Liver (tissue), 3 donors: ENCODE measurements around the gene MTIF3.
A peak's percentile ranks its signal among the peaks of the same experiment; 100 is the strongest.

Experiments used
- CTCF ChIP-seq: fragments of 150-350 bp; IDR thresholded peaks from 2 replicates; pipeline ENCODE4 v1.5.1; 2017; ENCODE audit warnings: improper control_type of control experiment, low read depth, low read length; ENCODE audit not compliant: missing input control
- GABPA ChIP-seq, 2 donors: IDR thresholded peaks in 1 of 2; conservative IDR thresholded peaks in 1 of 2; 2 replicates each; pipeline ENCODE4 v1.6.1; 2016; ENCODE audit warnings: antibody characterized with exemption in 2 of 2, mild to moderate bottlenecking in 1 of 2, moderate library complexity in 1 of 2
- MAX ChIP-seq: IDR thresholded peaks from 2 replicates; pipeline ENCODE4 v1.6.1; 2016; ENCODE audit warnings: antibody characterized with exemption
- RAD21 ChIP-seq, 2 donors: IDR thresholded peaks; 2 replicates each; pipeline ENCODE4 v1.6.1; 2016; ENCODE audit warnings: antibody characterized with exemption in 2 of 2, mild to moderate bottlenecking in 2 of 2
- RXRA ChIP-seq, 2 donors: IDR thresholded peaks; 2 replicates each; pipeline ENCODE4 v1.6.1; 2017 to 2018; ENCODE audit warnings: antibody characterized with exemption in 2 of 2, mild to moderate bottlenecking in 1 of 2
- SP1 ChIP-seq: IDR thresholded peaks from 2 replicates; pipeline ENCODE4 v1.6.1; 2018; ENCODE audit warnings: antibody characterized with exemption, mild to moderate bottlenecking
- donor health status: healthy.
- donor health status: healthy.

GRCh38 chr13:27427641-27428040 is 22.7 kb downstream of the MTIF3 start:
- TF ChIP-seq SP1 = no peak
- TF ChIP-seq GABPA (IDR thresholded peaks at IDR 0.05 in 1 of 2, conservative IDR thresholded peaks at IDR 0.05 in 1 of 2) = no peak
- TF ChIP-seq MAX = peak; percentile 8
- TF ChIP-seq CTCF = no peak
- TF ChIP-seq RAD21 (IDR thresholded peaks at IDR 0.05) = no peak
- no peak for TF ChIP-seq RXRA (IDR thresholded peaks at IDR 0.05)
